Endothelial cell of umbilical vein (primary cell): ENCODE measurements around the gene RASAL2. TPM values are rescaled to one million over a fixed set of nuclear protein-coding genes. Genes with fewer than 3 reads are reported as not detected.

Source experiments
- BruUV-seq: library from RNA; stranded (reverse); fragments of 400-500 nt; replicated peaks from 2 replicates; lab custom pipeline; 2021; lab: Mats Ljungman, UMichigan
- CTCF ChIA-PET: fragments of 300-600, 350-600 bp; sonication (Branson Sonifier 250); formaldehyde crosslinking; loops from one replicate; lab custom pipeline; 2021; ENCODE audit warnings: antibody characterized with exemption, inconsistent platforms; lab: Charles Lee
- POLR2A ChIA-PET: fragments of 300-600, 350-600 bp; sonication (Branson Sonifier 250); formaldehyde crosslinking; loops from one replicate; lab custom pipeline; 2021; ENCODE audit warnings: antibody characterized with exemption, inconsistent platforms; lab: Charles Lee
- DNase-seq: peaks from one replicate; pipeline ENCODE4 v3.0.0-alpha.2; 2011; ENCODE audit warnings: low read depth, low spot score
- FAIRE-seq: peaks from 2 replicates; lab custom pipeline; 2011; peaks lifted over from hg19 to GRCh38; lab: Jason Lieb, UNC
- H2AFZ ChIP-seq: 2 replicates; pipeline ENCODE4 v1.6.0; 2012; ENCODE audit warnings: low read depth, low read length, control low read depth, inconsistent platforms
- H3K27ac ChIP-seq: 2 replicates; pipeline ENCODE4 v1.5.1; 2011; ENCODE audit warnings: low read depth, mild to moderate bottlenecking, control low read depth, low read length, moderate library complexity; ENCODE audit not compliant: insufficient read depth
- H3K27me3 ChIP-seq, 2 experiments: 2 replicates each; pipeline versions ENCODE4 v1.6.0 to v1.6.1; 2011; ENCODE audit warnings: low read length in 2 of 2, mixed read lengths in 1 of 2; ENCODE audit not compliant: control insufficient read depth in 2 of 2, insufficient read depth in 2 of 2
- H3K36me3 ChIP-seq, 2 experiments: 2 replicates in 1 of 2; 3 replicates in 1 of 2; pipeline ENCODE4 v1.5.1; 2011; ENCODE audit warnings: low read length in 2 of 2, mild to moderate bottlenecking in 1 of 2, moderate library complexity in 1 of 2; ENCODE audit not compliant: control insufficient read depth in 2 of 2, insufficient read depth in 2 of 2; ENCODE audit errors: extremely low read depth in 1 of 2
- H3K4me1 ChIP-seq: 3 replicates; pipeline ENCODE4 v1.5.1; 2011; ENCODE audit warnings: mild to moderate bottlenecking, low read length; ENCODE audit not compliant: control insufficient read depth, insufficient read depth; ENCODE audit errors: extremely low read depth
- H3K4me2 ChIP-seq: 2 replicates; pipeline ENCODE4 v1.6.1; 2011; ENCODE audit warnings: low read length, control low read depth, mixed read lengths; ENCODE audit not compliant: insufficient read depth
- H3K4me3 ChIP-seq, 3 experiments: fragments of 200-600 bp in 1 of 3; sonication (generic), shearing (Covaris generic) in 1 of 3; replicated peaks in 1 of 3; 2 replicates each; pipeline ENCODE4 v1.5.1; 2011 to 2016; ENCODE audit warnings: control low read depth in 3 of 3, low read length in 3 of 3, mild to moderate bottlenecking in 2 of 3, inconsistent platforms in 1 of 3, low read depth in 1 of 3, moderate library complexity in 1 of 3; ENCODE audit not compliant: insufficient read depth in 1 of 3
- H3K79me2 ChIP-seq: 2 replicates; pipeline ENCODE4 v1.6.0; 2012; ENCODE audit warnings: low read length, inconsistent platforms; ENCODE audit not compliant: control insufficient read depth, insufficient read depth
- H3K9ac ChIP-seq: replicated peaks from 2 replicates; pipeline ENCODE3; 2011; ENCODE audit warnings: low read length, control low read depth; ENCODE audit not compliant: insufficient read depth; ENCODE audit errors: extremely low read depth
- H3K9me1 ChIP-seq: replicated peaks from 3 replicates; pipeline ENCODE4 v1.6.0; 2011; ENCODE audit warnings: mild to moderate bottlenecking, low read length; ENCODE audit not compliant: control insufficient read depth, insufficient read depth; ENCODE audit errors: extremely low read depth
- H3K9me3 ChIP-seq: replicated peaks from 2 replicates; pipeline ENCODE4 v1.5.1; 2012; ENCODE audit warnings: low read length, inconsistent platforms; ENCODE audit not compliant: control insufficient read depth, insufficient read depth
- H4K20me1 ChIP-seq: replicated peaks from 2 replicates; pipeline ENCODE3; 2011; ENCODE audit warnings: mild to moderate bottlenecking, low read length; ENCODE audit not compliant: control insufficient read depth, insufficient read depth; ENCODE audit errors: extremely low read depth
- EZH2 ChIP-seq: IDR thresholded peaks from 2 replicates; pipeline ENCODE4 v1.6.1; 2012; ENCODE audit warnings: borderline replicate concordance, low read depth, mild to moderate bottlenecking, moderate library complexity, low read length, inconsistent platforms; ENCODE audit not compliant: severe bottlenecking
- FOS ChIP-seq: IDR thresholded peaks from 2 replicates; pipeline ENCODE4 v1.6.1; 2011; ENCODE audit warnings: mild to moderate bottlenecking, low read length, moderate library complexity, borderline replicate concordance; ENCODE audit not compliant: insufficient read depth
- GATA2 ChIP-seq: IDR thresholded peaks from 2 replicates; pipeline ENCODE4 v1.7.0; 2011; ENCODE audit warnings: low read depth, mild to moderate bottlenecking, moderate library complexity, mixed read lengths, low read length; ENCODE audit not compliant: insufficient read length, insufficient read depth
- JUN ChIP-seq: IDR thresholded peaks from 2 replicates; pipeline ENCODE4 v1.6.1; 2011; ENCODE audit warnings: borderline replicate concordance, low read depth; ENCODE audit not compliant: insufficient read length, insufficient read depth
- MYC ChIP-seq: IDR thresholded peaks from one replicate; pipeline ENCODE4 v1.6.1; 2011; ENCODE audit warnings: mild to moderate bottlenecking, low read depth, low read length
- POLR2A ChIP-seq: IDR thresholded peaks from 2 replicates; pipeline ENCODE4 v1.6.1; 2012; ENCODE audit warnings: low read depth, mild to moderate bottlenecking, control low read depth, low read length
- POLR2AphosphoS5 ChIP-seq: IDR thresholded peaks from 2 replicates; pipeline ENCODE4 v1.6.1; 2012; ENCODE audit warnings: low read depth, mild to moderate bottlenecking, control low read depth, low read length, moderate library complexity; ENCODE audit not compliant: insufficient read depth
- dilution Hi-C: fragments of 300-500 bp; cut with MboI; formaldehyde crosslinking; loops from one replicate; pipeline ENCODE4 v1.15.0; 2019; ENCODE audit warnings: low sequenced_read_pairs; ENCODE audit not compliant: extremely low pct_ligation_motif_present
- intact Hi-C: fragments of 100-400 bp; cut with micrococcal nuclease; formaldehyde crosslinking; loops from one replicate; pipeline ENCODE4 v1.10.0; 2022
- polyA plus RNA-seq, 4 experiments: library from polyadenylated mRNA; depleted of rRNA in 3 of 4; stranded (reverse) in 3 of 4; unstranded in 1 of 4; fragments of >200 nt; gene quantifications; 2 replicates each; pipeline versions ENCODE4 v1.2.1 to v1.2.3, GENCODE V29; 2011 to 2012; ENCODE audit warnings: missing spikeins in 1 of 4
- total RNA-seq: library from RNA; stranded (reverse); gene quantifications from 2 replicates; pipeline ENCODE4 v1.2.3, GENCODE V29; 2021
- TF ChIP-seq, protein P1 (sequence below), 2 donors: IDR thresholded peaks; 1 replicate in 1 of 2; 2 replicates in 1 of 2; pipeline ENCODE4 v1.5.1; 2011; ENCODE audit warnings: low read length in 2 of 2, mild to moderate bottlenecking in 2 of 2, moderate library complexity in 2 of 2, control low read depth in 1 of 2, inconsistent platforms in 1 of 2, low read depth in 1 of 2; ENCODE audit not compliant: insufficient read depth in 1 of 2; ENCODE audit errors: extremely low read depth in 1 of 2

Gene RASAL2
- total and polyA plus RNA-seq, 2 donors (not counting 3 experiments of a cell fraction or from before 2014, with no cell fraction given) = 12.5 to 15.5 TPM

- ChIA-PET CTCF (interaction anchor here (1.3 to 5.6 kb wide), 5 partner anchors 9 to 156 kb away, joined by 4 to 41 read pairs (median 8); partner anchors contain the start of gene RASAL2), POLR2A (no interaction called here)
- dilution Hi-C loops = no loop called here
- no peaks in the 10 kb centered on the region for H3K9me3 ChIP-seq
- no peak overlapping the region for H2AFZ ChIP-seq
- peak overlapping the region; percentile 3 for H3K27ac ChIP-seq
- intact Hi-C loops = loop anchor here (1.0 kb wide), 1 partner anchor 95 kb away; no protein-coding TSS in a partner anchor
- FAIRE-seq (no peak), DNase-seq (peak; percentile 55)
- TF ChIP-seq JUN (no peak), POLR2AphosphoS5 (no peak), POLR2A (no peak), FOS (no peak), EZH2 (no peak), MYC (no peak), GATA2 (no peak)
- H3K9me1 ChIP-seq = no peaks in the 10 kb centered on the region
- H3K36me3 ChIP-seq = no peaks in the 10 kb centered on the region
- peak overlapping the region; percentile 82 for H3K4me2 ChIP-seq
- peak overlapping the region in 2 of 3 experiments; percentile 15 to 55 for H3K4me3 ChIP-seq
- no TSS peak for BruUV-seq
- peak overlapping the region; percentile 45 for H3K9ac ChIP-seq
- H3K27me3 ChIP-seq = no peaks in the 10 kb centered on the region
- H3K79me2 ChIP-seq = peaks cover 2% of the 10 kb centered on the region
- no peaks in the 10 kb centered on the region for H4K20me1 ChIP-seq
- peaks cover 20% of the 10 kb centered on the region for H3K4me1 ChIP-seq
Observed at GRCh38 chr1:178188306-178188705, 94.4 kb downstream of the RASAL2 start.

GRCh38 chr1:178189814-178190213, 95.9 kb downstream of the RASAL2 start:
- Histone ChIP-seq H3K9me3 (no peaks in the 10 kb centered on the region), H2AFZ (no peak overlapping the region), H3K4me1 (peaks cover 26% of the 10 kb centered on the region), H3K79me2 (peaks cover 8% of the 10 kb centered on the region), H3K36me3 (no peaks in the 10 kb centered on the region), H3K27me3 (no peaks in the 10 kb centered on the region), H4K20me1 (no peaks in the 10 kb centered on the region), H3K27ac (no peak overlapping the region), H3K9me1 (no peaks in the 10 kb centered on the region), H3K9ac (no peak overlapping the region), H3K4me3 (no peak overlapping the region), H3K4me2 (no peak overlapping the region)
- ChIA-PET CTCF (interaction anchor here (5.6 kb wide), 1 partner anchor 158 kb away, joined by 41 read pairs; no protein-coding TSS in a partner anchor), POLR2A (interaction anchor here (0.6 to 0.7 kb wide), 2 partner anchors 152 to 158 kb away, joined by 3 read pairs; no protein-coding TSS in a partner anchor)
- DNase-seq (peak; percentile 48), FAIRE-seq (no peak)
- intact Hi-C loops (loop anchor here (1.0 to 5.0 kb wide), 3 partner anchors 92 to 158 kb away; no protein-coding TSS in a partner anchor), dilution Hi-C loops (no loop called here)
- TF ChIP-seq, protein P1, sequence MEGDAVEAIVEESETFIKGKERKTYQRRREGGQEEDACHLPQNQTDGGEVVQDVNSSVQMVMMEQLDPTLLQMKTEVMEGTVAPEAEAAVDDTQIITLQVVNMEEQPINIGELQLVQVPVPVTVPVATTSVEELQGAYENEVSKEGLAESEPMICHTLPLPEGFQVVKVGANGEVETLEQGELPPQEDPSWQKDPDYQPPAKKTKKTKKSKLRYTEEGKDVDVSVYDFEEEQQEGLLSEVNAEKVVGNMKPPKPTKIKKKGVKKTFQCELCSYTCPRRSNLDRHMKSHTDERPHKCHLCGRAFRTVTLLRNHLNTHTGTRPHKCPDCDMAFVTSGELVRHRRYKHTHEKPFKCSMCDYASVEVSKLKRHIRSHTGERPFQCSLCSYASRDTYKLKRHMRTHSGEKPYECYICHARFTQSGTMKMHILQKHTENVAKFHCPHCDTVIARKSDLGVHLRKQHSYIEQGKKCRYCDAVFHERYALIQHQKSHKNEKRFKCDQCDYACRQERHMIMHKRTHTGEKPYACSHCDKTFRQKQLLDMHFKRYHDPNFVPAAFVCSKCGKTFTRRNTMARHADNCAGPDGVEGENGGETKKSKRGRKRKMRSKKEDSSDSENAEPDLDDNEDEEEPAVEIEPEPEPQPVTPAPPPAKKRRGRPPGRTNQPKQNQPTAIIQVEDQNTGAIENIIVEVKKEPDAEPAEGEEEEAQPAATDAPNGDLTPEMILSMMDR (IDR thresholded peaks at IDR 0.05; ENCODE audit: extremely low read depth in 1 of 2, insufficient read depth in 1 of 2, low read depth in 1 of 2, low read length in 2 of 2) = peak; percentile 34 to 41
- no peak for TF ChIP-seq JUN
- no TSS peak for BruUV-seq
